Activated gamma-delta T cell treated with Interleukin-2 at 50 U/mL for 16 hours (primary cell): ENCODE measurements around the gene ALK.

Experiments used
- DNase-seq: peaks from one replicate; pipeline ENCODE4 v3.0.0-alpha.2; 2020

The ALK gene

DNA sequence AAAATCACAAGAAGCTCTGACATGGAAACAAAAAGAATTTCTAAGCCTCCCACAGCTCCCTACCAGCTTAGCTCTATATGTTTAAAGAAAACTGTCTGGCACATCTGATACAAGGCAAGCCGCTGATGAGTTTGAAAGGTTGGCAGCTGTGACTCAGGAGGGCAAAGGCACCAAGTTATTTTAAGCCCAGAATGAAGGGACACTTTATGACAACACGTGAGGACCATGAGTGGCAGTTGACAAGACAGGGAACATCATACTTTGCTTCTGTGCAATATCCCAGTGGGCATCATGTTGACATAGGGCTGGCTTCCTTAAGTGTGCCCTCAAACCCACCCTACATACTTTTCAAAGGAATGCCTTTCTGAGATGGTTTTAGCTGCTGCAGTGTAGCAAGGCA is 533.3 kb downstream of the ALK start:
- no peak for DNase-seq

DNA sequence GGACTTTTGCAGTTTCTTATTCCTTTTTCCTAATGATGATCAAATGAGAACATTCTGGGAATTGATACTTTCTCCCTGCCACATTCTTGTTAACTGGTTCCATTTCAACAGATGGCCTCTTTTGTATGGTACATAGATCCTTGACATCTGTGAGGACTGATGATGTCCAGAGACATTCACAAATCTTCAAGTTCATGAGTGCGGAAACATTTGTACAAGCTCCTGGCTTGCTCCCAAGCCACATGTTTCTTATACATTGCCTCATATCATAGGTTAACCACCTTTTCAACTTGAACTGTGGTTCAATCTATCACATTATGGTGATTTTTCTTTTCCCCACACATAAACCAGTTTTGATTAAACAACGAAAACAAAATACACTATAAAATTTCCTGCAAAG is 538.9 kb downstream of the ALK start:
- no peak for DNase-seq

DNA sequence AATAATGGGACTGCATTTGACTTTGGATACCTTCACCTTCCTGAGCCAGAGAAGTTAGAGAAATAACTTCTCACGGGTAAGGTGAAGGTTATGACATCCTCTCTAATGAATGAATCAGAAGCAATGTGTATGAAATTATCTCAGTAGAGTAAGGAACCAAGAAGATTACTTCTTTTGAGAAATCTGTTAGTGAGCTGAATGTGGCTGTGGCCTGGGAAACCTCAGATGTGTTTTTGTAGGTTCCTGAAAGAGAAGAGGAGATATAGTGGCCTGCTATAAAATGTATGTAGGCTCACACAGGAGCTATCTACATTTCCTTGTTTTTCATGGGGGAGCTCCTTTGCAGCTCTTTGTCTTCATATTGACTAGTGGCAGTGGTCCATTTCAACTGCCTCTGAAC is 543.6 kb downstream of the ALK start:
- no peak for DNase-seq

DNA sequence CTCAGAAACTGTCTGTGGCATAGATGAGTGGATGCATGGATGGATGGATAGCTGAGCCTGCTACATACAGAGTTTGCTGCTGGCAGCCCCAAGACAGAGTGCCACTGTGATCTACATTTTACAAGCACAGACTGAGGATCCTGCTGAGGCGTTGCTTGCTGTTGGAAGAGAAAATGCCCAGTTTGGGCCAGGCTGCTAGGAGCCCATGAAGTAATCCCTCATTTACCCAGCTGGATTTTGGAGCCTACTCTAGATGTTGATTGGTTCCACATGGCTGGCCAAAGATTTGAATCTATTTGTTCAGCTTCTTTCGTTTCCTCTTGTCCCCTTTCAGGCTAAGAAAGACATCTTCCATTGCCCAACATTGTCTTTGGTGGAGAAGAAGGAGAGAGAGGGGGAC is 544.8 kb downstream of the ALK start:
- DNase-seq, result no peak

DNA sequence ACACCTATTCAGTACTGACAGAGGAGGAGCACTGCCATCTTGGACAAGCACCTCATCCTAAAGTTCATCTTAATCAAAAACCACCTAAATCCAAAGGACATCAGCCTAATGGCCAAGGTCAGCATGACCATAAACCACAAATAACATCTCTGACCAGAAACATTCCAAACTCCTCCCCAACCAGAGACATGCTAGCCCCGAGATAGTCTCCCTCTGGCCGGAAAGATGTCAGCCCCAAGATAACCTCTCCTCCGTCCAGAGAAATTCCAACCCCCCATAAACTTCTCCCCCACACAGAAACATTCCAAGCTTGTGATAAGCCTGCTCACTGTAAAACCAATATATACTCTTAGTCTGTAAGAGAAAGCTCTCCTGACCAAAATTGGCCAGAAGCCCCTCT is 545.5 kb downstream of the ALK start:
- no peak for DNase-seq

DNA sequence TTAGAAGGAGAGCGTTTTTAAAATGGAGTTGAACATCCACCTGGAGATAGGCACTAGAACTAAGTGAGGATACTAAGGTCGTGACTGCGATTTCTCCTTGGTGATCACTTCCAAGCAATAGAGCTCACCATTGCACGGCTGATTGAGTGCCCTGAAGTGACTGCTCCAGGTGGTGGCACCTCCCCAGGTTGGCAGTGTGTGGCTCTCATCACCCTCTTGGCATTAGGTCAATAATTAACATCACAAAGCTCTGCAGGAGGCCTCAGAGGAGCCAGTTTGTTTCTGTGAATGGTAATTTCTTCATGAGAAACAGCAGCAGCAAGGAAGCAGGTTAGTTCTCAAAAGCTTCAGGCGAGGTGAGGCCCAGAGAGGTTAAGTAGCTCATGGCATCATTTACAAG is 546.6 kb downstream of the ALK start:
- DNase-seq, result no peak

DNA sequence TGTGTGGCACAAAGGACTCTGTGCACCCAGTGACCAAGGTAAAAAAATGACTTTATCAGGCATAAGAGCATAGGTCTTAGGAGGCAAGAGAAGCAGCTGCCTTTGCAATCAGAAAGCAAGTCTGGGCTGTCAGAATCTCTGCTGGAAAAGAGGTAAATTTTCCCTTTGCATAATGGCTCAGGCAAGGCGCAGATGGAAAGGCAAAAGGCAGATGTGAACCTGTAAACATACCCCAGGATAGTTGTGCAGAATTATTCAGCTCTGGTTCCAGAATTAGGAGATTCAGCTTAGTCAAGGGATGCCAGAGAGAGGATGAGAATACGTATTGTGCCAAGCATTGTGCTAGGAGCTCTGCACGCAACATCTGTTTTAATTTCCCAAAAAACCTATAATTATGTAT is 547.5 kb downstream of the ALK start:
- DNase-seq, result no peak

DNA sequence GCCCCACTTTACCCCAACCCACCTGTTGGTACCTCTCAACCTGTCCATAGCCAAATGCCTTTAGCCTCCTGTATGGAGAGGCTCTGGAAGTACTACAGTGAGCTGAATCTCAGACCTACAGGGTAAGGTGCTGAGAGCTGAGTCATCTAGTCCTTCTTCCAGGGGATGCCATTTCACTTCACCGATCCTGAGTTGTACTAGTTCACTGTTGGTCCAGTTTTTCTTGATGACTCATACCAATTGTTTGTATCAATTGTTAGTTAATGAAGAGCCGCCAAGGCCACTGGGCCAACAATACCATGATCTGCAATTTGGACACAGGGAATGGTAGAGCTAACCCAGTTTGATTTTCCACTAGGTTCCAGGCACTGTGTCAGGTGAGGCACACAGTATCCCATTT is 549.2 kb downstream of the ALK start:
- no peak for DNase-seq

DNA sequence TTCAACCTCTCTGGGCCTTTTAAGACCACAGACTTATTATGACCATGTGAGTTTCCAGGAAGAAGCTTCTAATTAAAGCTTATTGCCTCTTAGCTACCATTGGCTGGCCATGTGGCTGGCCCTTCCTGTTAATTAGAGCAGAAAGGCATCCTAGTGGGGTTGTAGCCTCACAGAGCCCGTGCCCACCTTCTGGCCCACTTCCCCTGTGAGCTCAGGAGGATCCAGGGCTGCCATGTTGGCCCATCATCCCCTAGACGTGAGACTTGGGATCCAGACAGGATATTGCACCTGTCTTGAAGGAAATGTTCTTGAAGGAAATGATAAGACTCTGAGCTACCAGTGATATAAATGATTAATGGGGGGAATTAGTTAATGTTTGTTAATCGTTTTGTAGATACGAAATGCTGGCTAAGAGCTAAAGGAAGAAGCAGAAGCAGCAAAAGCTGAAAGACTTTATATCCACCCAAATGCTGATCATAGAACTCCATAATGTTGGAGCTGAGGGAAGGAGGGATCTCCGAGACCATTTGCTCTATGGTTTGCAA is 550.7 kb downstream of the ALK start:
- DNase-seq, result no peak

DNA sequence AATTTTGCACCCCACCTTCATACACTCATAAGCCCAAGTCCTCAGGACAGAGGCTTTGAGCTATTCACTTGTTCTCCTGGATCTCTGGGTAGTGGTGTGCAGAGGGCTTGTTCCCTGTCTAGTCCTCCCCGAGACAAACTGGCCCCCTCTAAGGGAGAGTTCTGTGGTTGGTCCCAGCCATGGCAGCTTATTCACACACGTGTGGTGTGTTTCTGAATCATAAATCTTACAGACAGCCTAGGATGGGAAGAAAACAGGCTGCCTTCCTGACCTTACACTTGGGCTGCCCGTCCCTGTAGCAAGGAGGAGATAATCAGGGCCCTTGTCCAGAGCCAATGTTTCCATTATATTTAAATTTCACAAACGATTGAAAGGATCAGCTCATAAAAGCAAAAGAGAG is 551.2 kb downstream of the ALK start:
- no peak for DNase-seq

DNA sequence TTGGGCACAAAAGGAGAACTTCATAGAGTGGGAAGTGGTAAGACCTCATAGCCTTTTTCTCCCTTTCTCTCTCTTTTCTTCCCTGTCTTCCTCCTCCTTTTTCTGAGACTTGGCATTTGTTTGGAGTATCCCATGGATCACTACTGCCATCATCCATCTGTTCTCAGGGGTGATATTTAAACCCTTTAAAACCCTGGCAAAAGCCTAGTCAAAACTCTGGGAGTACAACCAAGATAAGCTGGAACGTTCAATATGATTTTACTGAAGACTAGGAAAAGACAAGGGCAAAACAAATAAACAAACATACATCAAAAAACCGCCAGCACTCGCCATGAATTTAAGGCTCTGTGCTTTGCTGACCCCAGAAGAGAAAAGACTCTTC is 552.7 kb downstream of the ALK start:
- no peak for DNase-seq

DNA sequence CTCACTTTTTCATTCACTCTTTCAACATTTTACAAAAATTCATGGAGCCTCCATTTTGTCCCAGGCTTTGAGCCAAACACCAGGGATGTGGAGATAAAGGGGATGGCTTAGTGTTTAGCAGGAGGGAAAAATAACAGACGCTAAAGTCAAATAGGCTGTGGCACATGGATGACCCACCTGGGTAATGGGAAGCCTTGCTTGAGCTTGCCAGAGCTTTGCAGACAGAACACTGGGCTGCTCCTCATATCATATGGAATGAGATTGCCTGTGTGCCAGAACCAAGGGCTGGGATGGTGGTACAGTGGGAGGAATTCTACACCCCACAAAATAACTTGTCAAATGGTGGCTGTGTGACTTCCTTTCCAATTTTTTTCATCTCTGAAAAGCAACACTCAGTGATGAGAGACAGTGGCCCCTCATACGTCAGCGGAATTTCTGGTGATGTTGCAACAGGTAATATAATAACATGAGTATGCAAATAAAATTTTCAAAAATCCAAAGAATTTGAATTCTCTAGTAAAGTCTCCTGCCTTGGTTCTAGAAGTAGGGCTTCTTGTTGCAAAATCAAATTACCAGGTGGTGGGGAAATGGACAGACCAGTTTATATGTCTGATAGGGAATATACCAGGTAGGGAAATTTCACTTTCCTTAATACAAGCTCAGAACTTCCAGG is 553.3 kb downstream of the ALK start:
- no peak for DNase-seq

DNA sequence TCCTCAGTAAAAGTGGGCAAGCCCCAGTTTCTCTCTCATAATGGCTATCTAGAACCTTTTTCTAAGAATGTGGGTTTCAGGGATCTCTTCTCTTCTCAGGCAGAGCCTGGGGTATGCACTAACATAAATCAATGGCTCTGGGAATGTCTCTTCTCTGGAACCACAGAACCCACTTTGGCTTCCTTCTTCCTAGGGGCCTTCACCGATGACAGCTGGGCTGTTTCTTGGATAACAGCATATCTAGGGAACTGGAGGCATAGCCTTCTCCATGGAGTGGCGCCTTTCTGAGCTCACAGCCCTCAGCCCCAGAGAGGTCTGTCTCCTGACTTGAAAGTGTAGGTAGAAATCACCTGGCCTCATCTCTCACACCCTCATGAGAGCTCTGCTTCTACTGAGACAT is 558.3 kb downstream of the ALK start:
- DNase-seq, result no peak

DNA sequence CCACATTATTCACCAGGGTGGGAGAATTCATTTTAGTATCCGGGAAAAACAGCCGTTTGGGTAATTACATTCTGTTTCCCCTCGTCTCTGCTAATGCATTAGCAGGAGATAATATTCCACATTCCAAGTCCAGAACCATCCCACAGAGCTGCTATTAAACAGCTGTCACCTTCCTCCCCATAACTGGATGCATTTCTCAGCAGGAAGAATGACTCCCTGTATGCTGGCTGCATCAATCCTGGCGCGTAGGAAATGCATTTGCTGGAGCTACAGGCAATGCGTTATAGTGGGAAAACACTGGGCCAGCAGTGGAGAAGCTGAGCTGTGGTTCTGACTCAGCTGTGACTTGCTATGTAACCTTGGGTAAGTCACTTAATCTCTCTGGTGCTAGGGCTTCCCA is 560.2 kb downstream of the ALK start:
- DNase-seq, result no peak

DNA sequence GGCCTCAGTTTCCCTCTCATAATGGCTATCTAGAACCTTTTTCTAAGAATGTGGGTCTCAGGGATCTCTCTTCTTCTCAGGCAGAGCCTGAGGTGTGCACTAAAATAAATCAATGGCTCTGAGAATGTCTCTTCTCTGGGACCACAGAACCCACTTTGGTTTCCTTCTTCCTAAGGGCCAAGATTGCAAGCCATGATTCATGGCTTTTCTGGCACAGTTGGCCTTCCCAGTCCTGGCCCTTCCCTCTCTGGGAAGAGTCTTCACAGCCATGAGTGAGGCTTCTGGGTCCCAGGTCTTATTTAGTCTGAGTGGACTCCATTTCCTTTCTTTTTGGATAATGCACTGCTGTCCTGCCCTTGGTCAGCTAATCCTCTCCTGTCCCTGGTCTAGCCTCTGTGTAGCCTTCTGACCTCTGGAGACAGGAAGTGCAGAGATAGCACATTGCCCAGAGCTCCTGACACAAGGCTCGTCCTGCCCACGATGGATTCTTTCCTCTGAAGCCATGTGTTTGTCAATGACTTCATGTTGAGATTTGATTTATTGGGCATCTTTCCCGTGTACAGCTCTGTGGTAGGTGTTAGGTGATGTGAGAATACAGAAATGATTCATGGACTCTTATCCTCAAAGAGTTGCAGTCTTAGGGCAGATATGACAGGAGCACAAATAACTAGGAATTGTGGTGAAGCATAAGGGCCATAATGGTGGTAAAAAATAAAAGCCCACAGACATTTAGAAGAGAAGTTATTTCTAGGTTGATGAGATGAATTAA is 561.2 kb downstream of the ALK start:
- no peak for DNase-seq

DNA sequence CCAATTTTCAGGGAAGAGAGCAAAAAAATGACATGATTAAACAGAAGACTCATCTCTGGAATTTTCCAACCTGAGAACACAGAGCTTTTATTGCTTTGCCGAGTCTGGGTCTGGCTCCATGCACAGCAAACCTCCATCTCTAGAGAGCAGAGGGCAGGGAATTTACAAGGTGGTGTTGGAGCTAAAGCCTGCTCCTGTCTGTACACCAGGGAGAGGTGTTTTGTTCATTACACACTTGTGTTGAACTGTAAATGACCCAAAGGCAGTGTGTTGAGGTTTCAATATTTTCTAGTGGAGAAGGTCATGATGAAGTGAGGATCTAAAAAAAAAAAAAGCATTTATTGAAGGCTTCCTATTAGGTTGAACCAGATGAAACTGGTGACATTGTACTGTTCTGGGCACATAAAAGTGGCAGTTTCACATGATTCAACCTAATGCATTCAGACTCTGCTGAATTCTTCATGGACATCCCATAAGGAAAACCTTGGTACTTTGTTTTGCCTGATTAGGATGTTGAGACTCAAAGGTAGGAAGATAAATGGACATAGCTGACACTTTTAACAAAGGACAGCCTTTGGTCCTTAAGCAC is 567.9 kb downstream of the ALK start:
- DNase-seq, result no peak

DNA sequence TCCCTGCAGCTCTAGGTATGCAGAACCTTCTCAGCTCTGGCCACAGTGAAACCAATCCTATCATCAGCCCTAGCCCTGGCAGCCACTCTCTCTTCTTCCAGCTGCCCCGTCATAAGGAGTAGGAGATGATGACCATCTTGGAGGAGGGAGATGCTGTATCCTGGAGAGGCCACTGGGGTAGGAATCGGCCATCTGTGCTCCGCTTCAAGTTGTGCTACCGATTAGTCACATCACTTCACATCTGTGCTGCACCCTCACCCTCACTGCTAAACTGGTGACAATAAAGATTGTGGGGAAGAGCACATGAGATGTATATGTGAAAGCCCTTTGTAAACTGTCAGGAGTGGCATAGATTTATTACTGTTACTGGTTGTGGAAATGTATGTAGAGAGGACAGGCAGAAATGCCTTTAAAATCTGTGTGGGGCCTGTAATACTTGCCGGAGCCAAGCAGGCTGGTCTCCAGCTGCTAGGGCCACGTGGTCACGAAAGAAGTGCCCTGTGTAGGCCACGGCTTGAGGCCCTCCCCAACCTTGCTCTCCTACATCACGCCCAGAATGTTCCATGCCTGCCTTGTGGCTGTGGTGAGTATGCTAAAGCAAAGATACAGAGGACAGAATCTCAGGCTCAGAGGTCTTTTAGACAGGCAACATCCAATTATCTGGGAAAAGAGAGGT is 569.3 kb downstream of the ALK start:
- DNase-seq, result no peak

DNA sequence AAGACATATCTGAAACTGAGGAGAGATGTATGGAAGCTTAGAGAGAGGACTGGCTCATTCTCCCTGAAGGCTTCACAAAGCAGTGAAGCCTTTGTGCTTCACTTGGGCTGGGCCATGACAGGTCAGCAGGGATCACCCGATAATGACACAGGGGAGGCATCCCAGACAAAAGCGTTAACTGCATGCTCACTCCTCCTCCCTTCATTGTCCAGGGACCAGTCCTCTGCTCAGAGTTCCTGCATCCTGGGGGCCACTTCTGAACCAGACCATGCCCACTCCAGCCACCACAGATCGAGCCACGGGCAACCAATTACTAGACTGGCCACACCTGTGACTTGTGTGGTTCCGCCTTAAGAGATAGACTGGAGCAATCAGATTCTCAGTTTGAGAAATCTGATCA is 570.1 kb downstream of the ALK start:
- DNase-seq, result no peak

DNA sequence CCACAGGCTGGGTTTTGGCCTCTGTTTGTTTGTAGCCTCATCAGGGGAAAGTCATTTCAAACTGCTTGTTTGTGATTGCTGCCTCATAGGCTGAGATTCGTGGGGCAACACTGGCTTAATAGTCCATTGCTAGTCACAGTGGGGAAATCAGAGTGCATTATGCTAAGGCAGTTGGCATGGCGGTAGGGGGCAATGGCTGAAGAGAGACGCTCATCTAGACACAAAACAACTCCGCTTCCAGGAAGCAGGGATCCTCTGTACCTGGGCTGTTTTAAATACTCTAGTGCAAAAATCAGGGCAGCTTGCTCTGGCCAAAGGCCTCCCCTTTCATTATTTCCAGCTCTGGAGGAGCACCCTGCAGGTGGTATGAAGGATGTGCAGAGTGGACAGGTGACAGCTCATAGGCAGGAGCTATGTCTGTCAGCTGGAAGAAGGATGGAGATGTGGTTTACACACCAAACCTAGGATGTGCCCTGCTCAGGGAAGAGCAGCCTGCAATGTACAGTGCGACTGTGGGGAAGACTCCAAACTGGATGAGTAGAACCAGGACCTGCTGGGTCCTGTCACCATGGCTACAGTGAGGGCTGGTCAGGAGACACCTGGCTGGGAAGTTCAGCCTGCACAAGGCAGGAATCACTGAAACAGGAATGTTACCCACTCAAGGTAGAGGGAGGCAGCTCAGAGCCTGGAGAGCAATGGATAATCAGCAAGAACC is 571.9 kb downstream of the ALK start:
- DNase-seq, result no peak

DNA sequence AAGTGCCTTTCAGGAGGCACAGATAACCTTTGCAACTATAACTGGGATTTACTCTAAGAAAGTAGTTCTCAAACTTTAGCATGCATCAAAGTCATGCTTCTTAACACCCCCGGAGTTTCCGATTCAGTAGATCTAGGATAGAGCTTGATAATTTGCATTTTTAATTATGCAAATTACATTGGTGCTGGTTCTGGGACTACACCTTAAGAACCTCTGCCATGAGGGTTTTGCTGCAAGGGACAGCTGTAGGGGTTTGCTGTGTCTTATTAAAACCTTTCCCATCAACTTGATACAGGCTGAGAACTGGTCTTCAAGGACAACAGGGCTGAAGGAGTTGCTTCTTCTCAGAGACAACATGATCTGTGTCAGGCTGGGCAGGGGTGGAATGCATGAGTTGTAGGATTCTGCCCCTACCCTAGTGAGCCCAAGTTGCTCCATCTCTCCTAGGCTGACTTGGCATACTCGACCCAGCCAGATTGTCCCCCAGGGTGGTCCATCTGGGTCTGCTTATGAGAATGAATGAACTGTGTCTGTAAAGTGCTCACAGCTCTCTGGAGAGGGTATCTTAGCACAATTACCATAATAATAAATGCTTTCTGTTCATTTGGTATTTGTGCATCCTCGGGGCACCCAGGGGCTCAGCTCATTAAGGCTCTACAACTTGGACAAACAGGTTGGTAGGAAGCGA is 573.5 kb downstream of the ALK start:
- no peak for DNase-seq

DNA sequence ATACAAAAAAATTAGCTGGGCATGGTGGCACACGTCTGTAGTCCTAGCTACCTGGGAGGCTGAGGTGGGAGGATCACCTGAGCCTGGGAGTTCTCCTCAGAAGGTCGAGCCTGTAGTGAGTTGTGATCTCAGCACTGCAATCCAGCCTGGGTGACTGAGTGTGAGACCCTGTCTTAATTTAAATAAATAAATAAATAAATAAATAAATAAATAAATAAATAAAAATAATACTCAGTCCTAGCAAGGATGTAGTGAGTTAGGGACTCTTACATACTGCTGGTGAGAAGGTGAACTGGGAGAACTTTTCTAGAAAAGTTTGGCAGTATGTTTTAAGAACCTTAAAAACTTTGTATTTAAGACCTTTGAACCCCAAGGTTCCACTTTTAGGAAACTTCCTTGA is 576.1 kb downstream of the ALK start:
- DNase-seq, result no peak

DNA sequence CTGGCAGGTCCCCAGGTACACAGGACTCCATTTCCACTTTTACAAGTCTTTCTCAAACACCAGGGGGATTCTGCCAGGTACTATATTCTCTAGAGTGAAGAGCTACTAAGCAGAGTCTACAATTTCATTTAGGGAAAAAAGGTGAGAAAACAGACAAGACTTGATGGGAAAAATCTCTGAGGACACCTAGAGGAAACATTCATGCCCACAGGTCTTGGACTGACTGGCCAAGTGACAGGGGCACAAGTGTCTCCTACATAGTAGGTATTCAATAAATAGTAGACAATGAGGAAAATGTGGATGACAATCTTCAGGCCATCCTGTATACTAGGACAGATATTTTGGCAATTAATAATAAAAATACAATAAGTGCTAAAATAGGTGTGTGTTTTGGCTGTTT is 577.6 kb downstream of the ALK start:
- DNase-seq, result no peak
